DMS153 treated with DMSO at 0.1 percent for 48 hours (cell line): ENCODE measurements around the gene DVL2.

Experiments used
- DNase-seq: peaks from one replicate; lab custom pipeline; 2025; ENCODE audit not compliant: unreplicated experiment; lab: John Stamatoyannopoulos, UW

Gene DVL2

GRCh38 chr17:7176107-7176840, 58.0 kb downstream of the DVL2 start:
- DNase-seq, result no peak
